ENCODE data around the gene TMEM258.
A peak's percentile ranks its signal among the peaks of the same experiment; 100 is the strongest.

TMEM258 gene

GRCh38 chr11:61814247-61814957 lies 22.0 kb upstream of the TMEM258 start:
- peak overlapping the region; percentile 83 for H3K4me3 ChIP-seq (replicated peaks; ENCODE audit: low read depth, low read length)
- peak; percentile 49 for DNase-seq (ENCODE audit: low read depth)
- TF ChIP-seq CTCF (IDR thresholded peaks at IDR 0.05; ENCODE audit: low read length, missing control alignments): no peak

- DNase-seq (ENCODE audit: low read depth): no peak
- TF ChIP-seq CTCF (IDR thresholded peaks at IDR 0.05; ENCODE audit: low read length, missing control alignments): no peak
- no peak overlapping the region for H3K4me3 ChIP-seq (replicated peaks; ENCODE audit: low read depth, low read length)
Observed at GRCh38 chr11:61812736-61813411, 20.5 kb upstream of the TMEM258 start.

GRCh38 chr11:61811831-61812230 lies 19.4 kb upstream of the TMEM258 start:
- H3K4me3 ChIP-seq (replicated peaks; ENCODE audit: low read depth, low read length): no peak overlapping the region
- no peak for TF ChIP-seq CTCF (IDR thresholded peaks at IDR 0.05; ENCODE audit: low read length, missing control alignments)
- DNase-seq (ENCODE audit: low read depth): no peak

- no peak for DNase-seq (ENCODE audit: low read depth)
- TF ChIP-seq CTCF (IDR thresholded peaks at IDR 0.05; ENCODE audit: low read length, missing control alignments): no peak
- H3K4me3 ChIP-seq (replicated peaks; ENCODE audit: low read depth, low read length): no peak overlapping the region
Observed at GRCh38 chr11:61810671-61811175, 18.3 kb upstream of the TMEM258 start.

GRCh38 chr11:61806785-61807184 lies 14.4 kb upstream of the TMEM258 start:
- no peak overlapping the region for H3K4me3 ChIP-seq (replicated peaks; ENCODE audit: low read depth, low read length)
- no peak for DNase-seq (ENCODE audit: low read depth)
- TF ChIP-seq CTCF (IDR thresholded peaks at IDR 0.05; ENCODE audit: low read length, missing control alignments): no peak

GRCh38 chr11:61805146-61805545 lies 12.7 kb upstream of the TMEM258 start:
- TF ChIP-seq CTCF (IDR thresholded peaks at IDR 0.05; ENCODE audit: low read length, missing control alignments): no peak
- no peak overlapping the region for H3K4me3 ChIP-seq (replicated peaks; ENCODE audit: low read depth, low read length)
- DNase-seq (ENCODE audit: low read depth): no peak
